Erythroblast (primary cell): ENCODE data around the gene GPANK1.

Source experiments
- GATA1 ChIP-seq: IDR thresholded peaks from 2 replicates; pipeline ENCODE4 v1.6.1; 2011; ENCODE audit warnings: low read depth, mild to moderate bottlenecking, control low read depth, low read length, moderate library complexity
- POLR2A ChIP-seq: IDR thresholded peaks from 2 replicates; pipeline ENCODE4 v1.6.1; 2011; ENCODE audit warnings: mild to moderate bottlenecking, low read length

- no peak for TF ChIP-seq POLR2A
- no peak for TF ChIP-seq GATA1
Measured at GRCh38 chr6:31630177-31630934, 34.4 kb downstream of the GPANK1 start.
